GM19043 (cell line): ENCODE data around the gene PCDH1.
"Not testable (repeated sequence)": the region's sequence is repeated elsewhere in the genome, so short reads cannot be mapped to it uniquely, and the experiment has no call there.

Source experiments
- ATAC-seq: cut with Tn5 transposase; IDR thresholded peaks from one replicate; pipeline ENCODE4 v1.9.1; 2021; ENCODE audit warnings: low read depth; ENCODE audit not compliant: unreplicated experiment

The PCDH1 gene

GRCh38 chr5:141878186-141878710 lies at the start of gene PCDH1:
Gene PCDH1, minus strand, starts transcription at chr5:141878410. Its CDS starts 148 bp downstream, at chr5:141878262.
- ATAC-seq: no peak

- no peak for ATAC-seq
Measured at GRCh38 chr5:141926434-141926833, 48.2 kb upstream of the PCDH1 start.

GRCh38 chr5:141923448-141924313 lies 45.5 kb upstream of the PCDH1 start, which contains the start of gene DELE1:
Gene DELE1, plus strand, starts transcription at chr5:141923871. Its CDS starts 71 bp downstream, at chr5:141923942.
- peak; percentile 97 for ATAC-seq

- ATAC-seq: not testable (repeated sequence)
Measured at GRCh38 chr5:141922827-141923447, 44.7 kb upstream of the PCDH1 start.

- no peak for ATAC-seq
Measured at GRCh38 chr5:141920771-141921170, 42.6 kb upstream of the PCDH1 start.

- no peak for ATAC-seq
Measured at GRCh38 chr5:141919218-141920119, 41.3 kb upstream of the PCDH1 start.

GRCh38 chr5:141917760-141918159 lies 39.5 kb upstream of the PCDH1 start:
- ATAC-seq: no peak

- ATAC-seq: no peak
Measured at GRCh38 chr5:141916522-141916921, 38.3 kb upstream of the PCDH1 start.

- ATAC-seq: no peak
Measured at GRCh38 chr5:141915881-141916336, 37.7 kb upstream of the PCDH1 start.

GRCh38 chr5:141914797-141915196 lies 36.6 kb upstream of the PCDH1 start:
- ATAC-seq: no peak

- ATAC-seq: peak; percentile 68
Measured at GRCh38 chr5:141914199-141914743, 36.1 kb upstream of the PCDH1 start.

GRCh38 chr5:141913560-141914198 lies 35.5 kb upstream of the PCDH1 start:
- ATAC-seq: no peak

- ATAC-seq: no peak
Measured at GRCh38 chr5:141910271-141910673, 32.1 kb upstream of the PCDH1 start.

GRCh38 chr5:141909212-141909611 lies 31.0 kb upstream of the PCDH1 start:
- ATAC-seq: no peak

- no peak for ATAC-seq
Measured at GRCh38 chr5:141908796-141909195, 30.6 kb upstream of the PCDH1 start.

- no peak for ATAC-seq
Measured at GRCh38 chr5:141906972-141907371, 28.8 kb upstream of the PCDH1 start.

- ATAC-seq: no peak
Measured at GRCh38 chr5:141906517-141906916, 28.3 kb upstream of the PCDH1 start.

GRCh38 chr5:141904551-141904950 lies 26.3 kb upstream of the PCDH1 start:
- no peak for ATAC-seq

- ATAC-seq: no peak
Measured at GRCh38 chr5:141903261-141903660, 25.1 kb upstream of the PCDH1 start.
